HCT116 (cell line): ENCODE measurements around the gene KCNN4. TPM values are rescaled to one million over a fixed set of nuclear protein-coding genes. Genes with fewer than 3 reads are reported as not detected.

Experiments used
- ATAC-seq: fragments of 200-7000 bp; cut with Tn5 transposase; 2 replicates; pipeline ENCODE4 v1.9.1; 2020; ENCODE audit warnings: mild to moderate bottlenecking, moderate library complexity
- BruUV-seq: library from RNA; stranded (reverse); fragments of 400-500 nt; replicated peaks from 2 replicates; lab custom pipeline; 2021; lab: Mats Ljungman, UMichigan
- CTCF ChIA-PET: fragments of 300-600 bp; sonication (Branson Sonifier 250); formaldehyde crosslinking; loops from one replicate; lab custom pipeline; 2021; ENCODE audit warnings: antibody characterized with exemption; lab: Charles Lee
- POLR2A ChIA-PET: fragments of 300-600, 350-600 bp; sonication (Branson Sonifier 250); formaldehyde crosslinking; loops from one replicate; lab custom pipeline; 2021; ENCODE audit warnings: antibody characterized with exemption; lab: Charles Lee
- RAD21 ChIA-PET, 2 experiments: fragments of 300-600 bp; sonication (Branson Sonifier 250); formaldehyde crosslinking; loops; one replicate each; lab custom pipeline; 2023; ENCODE audit warnings: low total read pairs in 2 of 2; ENCODE audit not compliant: uncharacterized antibody in 2 of 2, unreplicated experiment in 2 of 2, low non-redundant PET in 1 of 2; lab: Charles Lee
- DNase-seq: peaks from one replicate; pipeline ENCODE4 v3.0.0-alpha.2; 2010; ENCODE audit warnings: low read depth, low spot score
- H2AFZ ChIP-seq: fragments of 200-600 bp; shearing (Covaris generic), sonication (generic); 2 replicates; pipeline ENCODE4 v1.6.1; 2017; ENCODE audit warnings: low read depth, mixed run types, mixed read lengths, antibody characterized with exemption, low read length; ENCODE audit not compliant: poor library complexity, severe bottlenecking
- H3K27ac ChIP-seq: 2 replicates; pipeline ENCODE4 v1.5.1; 2012; ENCODE audit warnings: low read depth, low read length
- H3K27me3 ChIP-seq: fragments of 200-600 bp; sonication (generic); 2 replicates; pipeline ENCODE4 v1.6.1; 2016; ENCODE audit warnings: mixed run types, low read length, mixed read lengths; ENCODE audit not compliant: insufficient read depth
- H3K36me3 ChIP-seq, 2 experiments: fragments of 200-500 bp in 1 of 2; fragments of 200-600 bp in 1 of 2; sonication (Bioruptor generic) in 1 of 2; sonication (generic) in 1 of 2; 2 replicates each; pipeline versions ENCODE4 v1.5.1 to v1.6.1; 2014 to 2016; ENCODE audit warnings: low read length in 2 of 2, inconsistent platforms in 1 of 2, mixed read lengths in 1 of 2, mixed run types in 1 of 2; ENCODE audit not compliant: insufficient read depth in 2 of 2, control insufficient read depth in 1 of 2
- H3K4me1 ChIP-seq, 2 experiments: fragments of 200-600 bp in 1 of 2; sonication (generic) in 1 of 2; 2 replicates each; pipeline versions ENCODE4 v1.5.1 to v1.6.1; 2012 to 2017; ENCODE audit warnings: low read length in 2 of 2, inconsistent platforms in 1 of 2, mild to moderate bottlenecking in 1 of 2, mixed read lengths in 1 of 2, mixed run types in 1 of 2, moderate library complexity in 1 of 2; ENCODE audit not compliant: insufficient read depth in 2 of 2, control insufficient read depth in 1 of 2
- H3K4me2 ChIP-seq: fragments of 200-600 bp; sonication (generic); 2 replicates; pipeline ENCODE4 v1.6.1; 2017; ENCODE audit warnings: mixed run types, low read length, mixed read lengths
- H3K4me3 ChIP-seq, 2 experiments: fragments of 200-600 bp in 1 of 2; sonication (generic) in 1 of 2; replicated peaks in 1 of 2; 2 replicates each; pipeline ENCODE4 v1.5.1; 2011 to 2016; ENCODE audit warnings: low read length in 2 of 2, control low read depth in 1 of 2, low read depth in 1 of 2, mild to moderate bottlenecking in 1 of 2, mixed read lengths in 1 of 2, mixed run types in 1 of 2
- H3K79me2 ChIP-seq: fragments of 200-600 bp; sonication (generic); 2 replicates; pipeline ENCODE4 v1.6.1; 2017; ENCODE audit warnings: mild to moderate bottlenecking, mixed run types, low read length, moderate library complexity, mixed read lengths; ENCODE audit not compliant: insufficient read depth
- H3K9ac ChIP-seq: fragments of 200-600 bp; sonication (generic); 2 replicates; pipeline ENCODE4 v1.6.1; 2016; ENCODE audit warnings: low read length, mixed read lengths
- H3K9me2 ChIP-seq: fragments of 200-600 bp; sonication (generic), shearing (Covaris generic); 2 replicates; pipeline ENCODE4 v1.6.1; 2017; ENCODE audit warnings: mixed run types, mild to moderate bottlenecking, moderate library complexity; ENCODE audit not compliant: insufficient read depth
- H3K9me3 ChIP-seq, 2 experiments: fragments of 200-500 bp in 1 of 2; fragments of 200-600 bp in 1 of 2; sonication (Bioruptor generic) in 1 of 2; sonication (generic) in 1 of 2; 2 replicates each; pipeline ENCODE4 v1.6.1; 2014 to 2017; ENCODE audit warnings: low read length in 2 of 2, mixed read lengths in 2 of 2, inconsistent platforms in 1 of 2, low read depth in 1 of 2, mild to moderate bottlenecking in 1 of 2, mixed run types in 1 of 2, moderate library complexity in 1 of 2; ENCODE audit not compliant: control insufficient read depth in 1 of 2, insufficient read depth in 1 of 2
- H4K20me1 ChIP-seq: fragments of 200-600 bp; sonication (generic), shearing (Covaris generic); 2 replicates; pipeline ENCODE4 v1.6.1; 2017; ENCODE audit warnings: mixed run types, mild to moderate bottlenecking, moderate library complexity; ENCODE audit not compliant: insufficient read depth
- EGR1 ChIP-seq: IDR thresholded peaks from 2 replicates; pipeline ENCODE4 v1.6.1; 2012; ENCODE audit warnings: low read depth
- ELF1 ChIP-seq: IDR thresholded peaks from 2 replicates; pipeline ENCODE4 v1.6.1; 2012; ENCODE audit warnings: low read depth, borderline replicate concordance
- EZH2 ChIP-seq: fragments of 200-600 bp; sonication (generic); IDR thresholded peaks from 2 replicates; pipeline ENCODE4 v1.6.1; 2017; ENCODE audit warnings: antibody characterized with exemption, mixed run types
- JUND ChIP-seq: IDR thresholded peaks from 2 replicates; pipeline ENCODE4 v1.6.1; 2012
- POLR2A ChIP-seq: IDR thresholded peaks from 2 replicates; pipeline ENCODE4 v1.7.0; 2011; ENCODE audit warnings: borderline replicate concordance; ENCODE audit not compliant: insufficient read depth, insufficient read length; ENCODE audit errors: extremely low read depth
- POLR2AphosphoS5 ChIP-seq: IDR thresholded peaks from 2 replicates; pipeline ENCODE4 v1.6.1; 2011; ENCODE audit warnings: mild to moderate bottlenecking, low read depth, low read length, moderate library complexity
- RAD21 ChIP-seq: IDR thresholded peaks from 2 replicates; pipeline ENCODE4 v1.6.1; 2012; ENCODE audit warnings: low read depth, mild to moderate bottlenecking
- SIN3A ChIP-seq: IDR thresholded peaks from 2 replicates; pipeline ENCODE4 v1.6.1; 2012; ENCODE audit warnings: low read depth
- SRF ChIP-seq: IDR thresholded peaks from 2 replicates; pipeline ENCODE4 v1.6.1; 2012; ENCODE audit warnings: low read depth
- TCF7L2 ChIP-seq: IDR thresholded peaks from 2 replicates; pipeline ENCODE4 v1.7.0; 2011; ENCODE audit warnings: borderline replicate concordance, inconsistent platforms; ENCODE audit not compliant: insufficient read depth, insufficient read length; ENCODE audit errors: extremely low read depth
- YY1 ChIP-seq: IDR thresholded peaks from 2 replicates; pipeline ENCODE4 v1.6.1; 2011; ENCODE audit warnings: low read length, low read depth, moderate library complexity, mild to moderate bottlenecking; ENCODE audit not compliant: insufficient replicate concordance; ENCODE audit errors: extremely low read depth
- ZFX ChIP-seq: fragments of 450-650 bp; IDR thresholded peaks from 2 replicates; pipeline ENCODE4 v1.6.1; 2017
- ZNF274 ChIP-seq: fragments of 200-500 bp; sonication (Bioruptor generic); IDR thresholded peaks from 2 replicates; pipeline ENCODE4 v1.6.1; 2014; ENCODE audit warnings: mild to moderate bottlenecking, low read depth, low read length, inconsistent platforms
- intact Hi-C: fragments of 100-400 bp; cut with micrococcal nuclease; formaldehyde crosslinking; loops from 2 replicates; pipeline ENCODE4 v1.10.0; 2022
- total RNA-seq: library from RNA; stranded (reverse); gene quantifications from one replicate; pipeline ENCODE4 v1.2.1, GENCODE V29; 2021; ENCODE audit not compliant: unreplicated experiment
- TF ChIP-seq, protein P1 (sequence below): IDR thresholded peaks from 2 replicates; pipeline ENCODE4 v1.6.1; 2011; ENCODE audit warnings: mild to moderate bottlenecking, low read length, moderate library complexity; ENCODE audit not compliant: insufficient replicate concordance; ENCODE audit errors: extremely low read depth
- TF ChIP-seq, protein P2 (sequence below): IDR thresholded peaks from 2 replicates; pipeline ENCODE4 v1.6.1; 2012; ENCODE audit warnings: low read depth
- TF ChIP-seq, protein P3 (sequence below): IDR thresholded peaks from 2 replicates; pipeline ENCODE4 v1.6.1; 2012
- TF ChIP-seq, protein P4 (sequence below): IDR thresholded peaks from 2 replicates; pipeline ENCODE4 v1.6.1; 2012

KCNN4 gene
- total RNA-seq, 1 experiment from 2014 or later, result 72.9 TPM

DNA sequence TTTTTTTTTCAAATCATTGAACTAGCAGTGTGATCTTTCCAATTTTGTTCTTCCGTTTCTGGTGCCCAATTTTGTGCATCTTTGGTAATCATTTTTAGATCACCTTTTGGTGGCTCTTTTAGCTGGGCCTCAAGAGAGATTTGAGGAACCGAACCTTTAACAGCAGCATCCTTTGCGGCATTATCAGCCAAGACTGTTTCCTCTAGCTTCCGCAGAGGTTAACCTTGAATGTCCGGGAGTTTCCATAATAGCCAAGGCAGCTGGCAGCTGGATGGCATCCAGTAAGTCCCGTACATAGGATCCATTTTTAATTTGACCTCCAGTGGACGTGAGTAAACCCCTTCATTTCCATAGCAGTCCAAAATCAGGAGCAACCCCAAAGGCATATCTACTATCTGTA, 55.3 kb downstream of the KCNN4 start:
- H3K27me3 ChIP-seq, result no peaks in the 10 kb centered on the region
- no peak overlapping the region for H2AFZ ChIP-seq
- DNase-seq, result no peak
- H3K9me2 ChIP-seq, result no peaks in the 10 kb centered on the region
- BruUV-seq, result no TSS peak
- CTCF ChIA-PET, result interaction anchor here (0.7 to 4.8 kb wide), 3 partner anchors 41 to 57 kb away, joined by 3 to 38 read pairs (median 3); no protein-coding TSS in a partner anchor
- H3K4me1 ChIP-seq, result peaks cover 4 to 11% of the 10 kb centered on the region in 2 experiments; a peak in 3 of 4 replicates
- intact Hi-C loops, result no loop called here
- ATAC-seq, result no peak
- RAD21 ChIA-PET, result interaction anchor here in 1 of 2 experiments (0.6 kb wide), 1 partner anchor 56 kb away, joined by 5 read pairs; no protein-coding TSS in a partner anchor
- no peaks in the 10 kb centered on the region for H3K79me2 ChIP-seq
- TF ChIP-seq SRF (no peak), JUND (no peak), ZNF274 (no peak), RAD21 (no peak), SIN3A (no peak), TCF7L2 (no peak), POLR2A (no peak), YY1 (no peak), POLR2AphosphoS5 (no peak), ELF1 (no peak), EZH2 (no peak), ZFX (no peak), EGR1 (no peak)
- TF ChIP-seq, protein P1, sequence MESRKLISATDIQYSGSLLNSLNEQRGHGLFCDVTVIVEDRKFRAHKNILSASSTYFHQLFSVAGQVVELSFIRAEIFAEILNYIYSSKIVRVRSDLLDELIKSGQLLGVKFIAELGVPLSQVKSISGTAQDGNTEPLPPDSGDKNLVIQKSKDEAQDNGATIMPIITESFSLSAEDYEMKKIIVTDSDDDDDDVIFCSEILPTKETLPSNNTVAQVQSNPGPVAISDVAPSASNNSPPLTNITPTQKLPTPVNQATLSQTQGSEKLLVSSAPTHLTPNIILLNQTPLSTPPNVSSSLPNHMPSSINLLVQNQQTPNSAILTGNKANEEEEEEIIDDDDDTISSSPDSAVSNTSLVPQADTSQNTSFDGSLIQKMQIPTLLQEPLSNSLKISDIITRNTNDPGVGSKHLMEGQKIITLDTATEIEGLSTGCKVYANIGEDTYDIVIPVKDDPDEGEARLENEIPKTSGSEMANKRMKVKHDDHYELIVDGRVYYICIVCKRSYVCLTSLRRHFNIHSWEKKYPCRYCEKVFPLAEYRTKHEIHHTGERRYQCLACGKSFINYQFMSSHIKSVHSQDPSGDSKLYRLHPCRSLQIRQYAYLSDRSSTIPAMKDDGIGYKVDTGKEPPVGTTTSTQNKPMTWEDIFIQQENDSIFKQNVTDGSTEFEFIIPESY, result no peak
- TF ChIP-seq, protein P2, sequence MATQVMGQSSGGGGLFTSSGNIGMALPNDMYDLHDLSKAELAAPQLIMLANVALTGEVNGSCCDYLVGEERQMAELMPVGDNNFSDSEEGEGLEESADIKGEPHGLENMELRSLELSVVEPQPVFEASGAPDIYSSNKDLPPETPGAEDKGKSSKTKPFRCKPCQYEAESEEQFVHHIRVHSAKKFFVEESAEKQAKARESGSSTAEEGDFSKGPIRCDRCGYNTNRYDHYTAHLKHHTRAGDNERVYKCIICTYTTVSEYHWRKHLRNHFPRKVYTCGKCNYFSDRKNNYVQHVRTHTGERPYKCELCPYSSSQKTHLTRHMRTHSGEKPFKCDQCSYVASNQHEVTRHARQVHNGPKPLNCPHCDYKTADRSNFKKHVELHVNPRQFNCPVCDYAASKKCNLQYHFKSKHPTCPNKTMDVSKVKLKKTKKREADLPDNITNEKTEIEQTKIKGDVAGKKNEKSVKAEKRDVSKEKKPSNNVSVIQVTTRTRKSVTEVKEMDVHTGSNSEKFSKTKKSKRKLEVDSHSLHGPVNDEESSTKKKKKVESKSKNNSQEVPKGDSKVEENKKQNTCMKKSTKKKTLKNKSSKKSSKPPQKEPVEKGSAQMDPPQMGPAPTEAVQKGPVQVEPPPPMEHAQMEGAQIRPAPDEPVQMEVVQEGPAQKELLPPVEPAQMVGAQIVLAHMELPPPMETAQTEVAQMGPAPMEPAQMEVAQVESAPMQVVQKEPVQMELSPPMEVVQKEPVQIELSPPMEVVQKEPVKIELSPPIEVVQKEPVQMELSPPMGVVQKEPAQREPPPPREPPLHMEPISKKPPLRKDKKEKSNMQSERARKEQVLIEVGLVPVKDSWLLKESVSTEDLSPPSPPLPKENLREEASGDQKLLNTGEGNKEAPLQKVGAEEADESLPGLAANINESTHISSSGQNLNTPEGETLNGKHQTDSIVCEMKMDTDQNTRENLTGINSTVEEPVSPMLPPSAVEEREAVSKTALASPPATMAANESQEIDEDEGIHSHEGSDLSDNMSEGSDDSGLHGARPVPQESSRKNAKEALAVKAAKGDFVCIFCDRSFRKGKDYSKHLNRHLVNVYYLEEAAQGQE, result no peak
- TF ChIP-seq, protein P3, sequence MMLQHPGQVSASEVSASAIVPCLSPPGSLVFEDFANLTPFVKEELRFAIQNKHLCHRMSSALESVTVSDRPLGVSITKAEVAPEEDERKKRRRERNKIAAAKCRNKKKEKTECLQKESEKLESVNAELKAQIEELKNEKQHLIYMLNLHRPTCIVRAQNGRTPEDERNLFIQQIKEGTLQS, result no peak
- TF ChIP-seq, protein P4, sequence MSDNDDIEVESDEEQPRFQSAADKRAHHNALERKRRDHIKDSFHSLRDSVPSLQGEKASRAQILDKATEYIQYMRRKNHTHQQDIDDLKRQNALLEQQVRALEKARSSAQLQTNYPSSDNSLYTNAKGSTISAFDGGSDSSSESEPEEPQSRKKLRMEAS, result no peak
- POLR2A ChIA-PET, result interaction anchor here (0.6 to 6.1 kb wide), 2 partner anchors 51 to 56 kb away, joined by 3 to 53 read pairs; partner anchors contain the start of gene PLAUR
- peaks cover 10 to 15% of the 10 kb centered on the region in 2 experiments; a peak in 3 of 4 replicates for H3K36me3 ChIP-seq
- H3K9me3 ChIP-seq, result no peaks in the 10 kb centered on the region
- no peak overlapping the region for H3K4me3 ChIP-seq
- H4K20me1 ChIP-seq, result no peaks in the 10 kb centered on the region
- no peak overlapping the region for H3K4me2 ChIP-seq
- H3K27ac ChIP-seq, result no peak overlapping the region
- no peak overlapping the region for H3K9ac ChIP-seq
